ENCODE measurements around the gene HSD17B10.
"Not testable (repeated sequence)": the region's sequence is repeated elsewhere in the genome, so short reads cannot be mapped to it uniquely, and the experiment has no call there.

Gene HSD17B10

GRCh38 chrX:53422086-53422860, 11.9 kb downstream of the HSD17B10 start, which contains the start of gene SMC1A:
SMC1A (minus strand) TSS chrX:53422654; CDS start chrX:53422600, 54 bp downstream.
- intact Hi-C loops (cut with DNase I; ENCODE audit: low total_unique reads) = no loop called here
- Histone ChIP-seq H3K4me3 (peak within 1 kb of the TSS; percentile 64 to 69), H3K36me3 (no peaks in the 10 kb centered on the region), H3K27me3 (no peaks in the 10 kb centered on the region), H3K9me3 (no peaks in the 10 kb centered on the region), H3K4me1 (peaks cover 0 to 21% (median 12%) of the 10 kb centered on the region in 4 donors), H3K27ac (peak within 1 kb of the TSS; percentile 89 to 94)
- TF ChIP-seq CTCF (IDR thresholded peaks at IDR 0.05) = no peak
- peak; percentile 94 to 98 for DNase-seq

DNA sequence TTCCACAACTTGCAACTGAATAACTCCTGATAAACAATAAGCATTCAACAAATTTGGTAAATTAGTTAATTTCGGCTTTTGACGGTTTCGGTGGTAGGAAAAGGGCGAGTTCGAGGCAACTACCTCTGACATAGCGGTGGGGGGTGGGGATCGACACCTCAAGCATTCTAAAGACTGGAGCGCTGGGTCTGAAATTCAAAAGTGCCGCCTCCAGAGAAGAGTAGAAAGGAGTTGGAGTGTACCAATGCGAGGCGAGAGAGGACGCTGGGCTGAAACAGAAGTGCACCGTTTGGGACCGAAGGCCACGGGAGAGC, 12.4 kb downstream of the HSD17B10 start:
- H3K27ac ChIP-seq = peak overlapping the region; percentile 89 to 94
- peak overlapping the region; percentile 64 to 69 for H3K4me3 ChIP-seq
- no peak for TF ChIP-seq CTCF (IDR thresholded peaks at IDR 0.05)
- H3K9me3 ChIP-seq = no peaks in the 10 kb centered on the region
- intact Hi-C loops (cut with DNase I; ENCODE audit: low total_unique reads) = no loop called here
- no peak for DNase-seq
- no peaks in the 10 kb centered on the region for H3K36me3 ChIP-seq
- no peaks in the 10 kb centered on the region for H3K27me3 ChIP-seq
- peaks cover 0 to 21% (median 12%) of the 10 kb centered on the region in 4 donors for H3K4me1 ChIP-seq

DNA sequence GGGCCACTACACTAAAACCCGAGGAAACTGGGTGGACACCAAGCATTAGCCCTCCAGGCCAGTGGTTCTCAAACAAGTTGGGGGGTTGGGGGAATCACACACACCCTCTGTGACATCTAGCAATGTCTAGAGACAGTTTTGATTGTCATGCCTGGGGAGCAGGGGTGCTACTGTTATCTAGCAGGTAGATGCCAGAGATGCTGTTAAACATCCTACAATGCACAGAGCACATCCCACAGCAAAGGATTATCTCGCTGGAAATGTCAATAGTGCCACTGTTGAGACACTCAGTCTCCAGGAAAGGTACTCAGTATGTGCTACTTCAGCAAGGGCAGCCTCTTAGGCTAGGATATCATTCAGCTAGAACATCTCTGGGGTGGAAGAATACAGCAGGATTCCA, 13.0 kb downstream of the HSD17B10 start:
- Histone ChIP-seq H3K4me1 (peaks cover 0 to 21% (median 12%) of the 10 kb centered on the region in 4 donors), H3K27me3 (no peaks in the 10 kb centered on the region), H3K36me3 (no peaks in the 10 kb centered on the region), H3K9me3 (no peaks in the 10 kb centered on the region), H3K4me3 (peak overlapping the region; percentile 64 to 69), H3K27ac (no peak overlapping the region)
- no peak for TF ChIP-seq CTCF (IDR thresholded peaks at IDR 0.05)
- DNase-seq = no peak
- intact Hi-C loops (cut with DNase I; ENCODE audit: low total_unique reads) = no loop called here

- DNase-seq; H3K4me3 ChIP-seq; H3K9me3 ChIP-seq; intact Hi-C loops (cut with DNase I; ENCODE audit: low total_unique reads); H3K27me3 ChIP-seq; H3K27ac ChIP-seq; H3K36me3 ChIP-seq: not testable (repeated sequence)
- peaks cover 0 to 21% (median 12%) of the 10 kb centered on the region in 4 donors for H3K4me1 ChIP-seq
Measured at GRCh38 chrX:53420351-53420750, 13.8 kb downstream of the HSD17B10 start.

DNA sequence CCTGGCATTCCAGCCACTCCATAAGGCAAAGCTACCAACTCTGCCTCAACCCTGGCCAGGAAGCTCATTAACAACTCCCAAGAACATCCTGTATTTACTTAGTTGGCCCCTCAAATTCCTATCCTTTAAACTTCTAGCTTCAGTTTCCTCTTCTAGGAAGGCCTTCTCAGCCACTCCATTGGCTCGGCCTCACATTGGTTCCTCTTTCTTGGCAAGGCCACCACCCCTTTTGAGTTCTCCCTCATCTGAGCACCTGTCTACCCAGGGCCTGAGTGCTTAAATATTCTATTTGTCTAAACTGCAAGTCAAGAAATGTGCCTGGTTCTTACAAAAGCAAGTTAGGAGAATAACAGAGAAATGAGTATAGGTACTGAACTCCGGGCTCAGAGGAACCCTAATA, 21.7 kb downstream of the HSD17B10 start:
- H3K27me3 ChIP-seq = no peaks in the 10 kb centered on the region
- H3K4me1 ChIP-seq = no peaks in the 10 kb centered on the region
- H3K36me3 ChIP-seq = peaks cover 27 to 69% (median 63%) of the 10 kb centered on the region in 3 donors
- H3K27ac ChIP-seq = no peak overlapping the region
- no peaks in the 10 kb centered on the region for H3K9me3 ChIP-seq
- intact Hi-C loops (cut with DNase I; ENCODE audit: low total_unique reads) = no loop called here
- DNase-seq = no peak
- H3K4me3 ChIP-seq = no peak overlapping the region
- TF ChIP-seq CTCF (IDR thresholded peaks at IDR 0.05) = no peak

GRCh38 chrX:53403535-53403934, 30.6 kb downstream of the HSD17B10 start:
- Histone ChIP-seq H3K4me1 (no peaks in the 10 kb centered on the region), H3K27ac (no peak overlapping the region), H3K27me3 (no peaks in the 10 kb centered on the region), H3K36me3 (peaks cover 0 to 88% (median 70%) of the 10 kb centered on the region in 3 donors), H3K9me3 (no peaks in the 10 kb centered on the region), H3K4me3 (no peak overlapping the region)
- intact Hi-C loops (cut with DNase I; ENCODE audit: low total_unique reads) = no loop called here
- no peak for DNase-seq
- TF ChIP-seq CTCF (IDR thresholded peaks at IDR 0.05) = no peak
